Astrocyte (in vitro differentiated cells and primary cell): ENCODE results near the gene COMMD8.

ENCODE experiments used
- EZH2 ChIP-seq: IDR thresholded peaks from 2 replicates; pipeline ENCODE4 v1.6.1; 2012; ENCODE audit warnings: mild to moderate bottlenecking, low read length, inconsistent platforms; ENCODE audit not compliant: insufficient read depth
- TF ChIP-seq, protein P1 (sequence below): IDR thresholded peaks from 2 replicates; pipeline ENCODE4 v1.5.1; 2011; ENCODE audit warnings: low read depth, mild to moderate bottlenecking, inconsistent platforms, low read length, moderate library complexity; ENCODE audit not compliant: insufficient read depth

GRCh38 chr4:47505666-47506065 lies 42.2 kb upstream of the COMMD8 start:
- TF ChIP-seq, protein P1, sequence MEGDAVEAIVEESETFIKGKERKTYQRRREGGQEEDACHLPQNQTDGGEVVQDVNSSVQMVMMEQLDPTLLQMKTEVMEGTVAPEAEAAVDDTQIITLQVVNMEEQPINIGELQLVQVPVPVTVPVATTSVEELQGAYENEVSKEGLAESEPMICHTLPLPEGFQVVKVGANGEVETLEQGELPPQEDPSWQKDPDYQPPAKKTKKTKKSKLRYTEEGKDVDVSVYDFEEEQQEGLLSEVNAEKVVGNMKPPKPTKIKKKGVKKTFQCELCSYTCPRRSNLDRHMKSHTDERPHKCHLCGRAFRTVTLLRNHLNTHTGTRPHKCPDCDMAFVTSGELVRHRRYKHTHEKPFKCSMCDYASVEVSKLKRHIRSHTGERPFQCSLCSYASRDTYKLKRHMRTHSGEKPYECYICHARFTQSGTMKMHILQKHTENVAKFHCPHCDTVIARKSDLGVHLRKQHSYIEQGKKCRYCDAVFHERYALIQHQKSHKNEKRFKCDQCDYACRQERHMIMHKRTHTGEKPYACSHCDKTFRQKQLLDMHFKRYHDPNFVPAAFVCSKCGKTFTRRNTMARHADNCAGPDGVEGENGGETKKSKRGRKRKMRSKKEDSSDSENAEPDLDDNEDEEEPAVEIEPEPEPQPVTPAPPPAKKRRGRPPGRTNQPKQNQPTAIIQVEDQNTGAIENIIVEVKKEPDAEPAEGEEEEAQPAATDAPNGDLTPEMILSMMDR, result no peak
- no peak for TF ChIP-seq EZH2
